ENCODE measurements around the gene ADGRE2.

Gene ADGRE2

GRCh38 chr19:14704450-14704849 is 73.9 kb downstream of the ADGRE2 start:
- H3K27ac ChIP-seq (ENCODE audit: low read depth, low read length), result no peak overlapping the region
- H3K27me3 ChIP-seq (ENCODE audit: low read length), result no peaks in the 10 kb centered on the region
- no peaks in the 10 kb centered on the region for H3K36me3 ChIP-seq (ENCODE audit: low read length)
- no peaks in the 10 kb centered on the region for H3K79me2 ChIP-seq (ENCODE audit: insufficient read depth, low read length)
- no peak overlapping the region for H3K4me2 ChIP-seq (ENCODE audit: low read depth, low read length, poor library complexity, severe bottlenecking)
- TF ChIP-seq CTCF (IDR thresholded peaks at IDR 0.05; ENCODE audit: insufficient read depth, low read length, poor library complexity, severe bottlenecking), result no peak
- no peaks in the 10 kb centered on the region for H4K20me1 ChIP-seq (ENCODE audit: low read depth, low read length)
- no peak overlapping the region for H3K9ac ChIP-seq (ENCODE audit: low read length)
- no peaks in the 10 kb centered on the region for H3K9me2 ChIP-seq (replicated peaks; ENCODE audit: insufficient read depth, low read length)
- no peaks in the 10 kb centered on the region for H3F3A ChIP-seq (ENCODE audit: insufficient read depth)
- H3K9me3 ChIP-seq (ENCODE audit: insufficient read depth, low read length), result no peaks in the 10 kb centered on the region
- H2AFZ ChIP-seq (ENCODE audit: low read depth, low read length, severe bottlenecking), result no peak overlapping the region
- H3K4me3 ChIP-seq (ENCODE audit: insufficient read depth, low read length, poor library complexity, severe bottlenecking), result no peak overlapping the region

- H3K9me2 ChIP-seq (replicated peaks; ENCODE audit: insufficient read depth, low read length), result no peaks in the 10 kb centered on the region
- no peak overlapping the region for H3K4me3 ChIP-seq (ENCODE audit: insufficient read depth, low read length, poor library complexity, severe bottlenecking)
- H3K9ac ChIP-seq (ENCODE audit: low read length), result no peak overlapping the region
- H2AFZ ChIP-seq (ENCODE audit: low read depth, low read length, severe bottlenecking), result no peak overlapping the region
- no peaks in the 10 kb centered on the region for H3F3A ChIP-seq (ENCODE audit: insufficient read depth)
- no peak for TF ChIP-seq EZH2phosphoT487 (conservative IDR thresholded peaks at IDR 0.05; ENCODE audit: low read length)
- TF ChIP-seq CTCF (IDR thresholded peaks at IDR 0.05; ENCODE audit: insufficient read depth, low read length, poor library complexity, severe bottlenecking), result no peak
- no peaks in the 10 kb centered on the region for H3K36me3 ChIP-seq (ENCODE audit: low read length)
- H3K27ac ChIP-seq (ENCODE audit: low read depth, low read length), result no peak overlapping the region
- H3K9me3 ChIP-seq (ENCODE audit: insufficient read depth, low read length), result no peaks in the 10 kb centered on the region
- H3K79me2 ChIP-seq (ENCODE audit: insufficient read depth, low read length), result no peaks in the 10 kb centered on the region
- H4K20me1 ChIP-seq (ENCODE audit: low read depth, low read length), result no peaks in the 10 kb centered on the region
- no peak overlapping the region for H3K4me2 ChIP-seq (ENCODE audit: low read depth, low read length, poor library complexity, severe bottlenecking)
- H3K27me3 ChIP-seq (ENCODE audit: low read length), result no peaks in the 10 kb centered on the region
These were observed 74.5 kb downstream of the ADGRE2 start for GRCh38 chr19:14703833-14704232.

GRCh38 chr19:14700711-14701375 is 77.5 kb downstream of the ADGRE2 start:
- Histone ChIP-seq H3K9me2 (replicated peaks; ENCODE audit: insufficient read depth, low read length) (no peaks in the 10 kb centered on the region), H3K79me2 (ENCODE audit: insufficient read depth, low read length) (no peaks in the 10 kb centered on the region), H3K27ac (ENCODE audit: low read depth, low read length) (no peak overlapping the region), H3K27me3 (ENCODE audit: low read length) (no peaks in the 10 kb centered on the region), H4K20me1 (ENCODE audit: low read depth, low read length) (no peaks in the 10 kb centered on the region), H3F3A (ENCODE audit: insufficient read depth) (no peaks in the 10 kb centered on the region), H3K4me3 (ENCODE audit: insufficient read depth, low read length, poor library complexity, severe bottlenecking) (no peak overlapping the region), H3K9ac (ENCODE audit: low read length) (no peak overlapping the region), H2AFZ (ENCODE audit: low read depth, low read length, severe bottlenecking) (no peak overlapping the region), H3K36me3 (ENCODE audit: low read length) (no peaks in the 10 kb centered on the region), H3K4me2 (ENCODE audit: low read depth, low read length, poor library complexity, severe bottlenecking) (no peak overlapping the region), H3K9me3 (ENCODE audit: insufficient read depth, low read length) (no peaks in the 10 kb centered on the region)
- no peak for TF ChIP-seq CTCF (IDR thresholded peaks at IDR 0.05; ENCODE audit: insufficient read depth, low read length, poor library complexity, severe bottlenecking)
- no peak for TF ChIP-seq EZH2phosphoT487 (conservative IDR thresholded peaks at IDR 0.05; ENCODE audit: low read length)
